Stomach (tissue), 9 donors: ENCODE data around the gene LIN52. TPM values are rescaled to one million over a fixed set of nuclear protein-coding genes. Genes with fewer than 3 reads are reported as not detected.

Experiments
- DNase-seq, 2 donors: peaks; one replicate each; pipeline versions ENCODE4 v3.0.0 to v3.0.0-alpha.2; 2013 to 2019
- H3K27ac ChIP-seq, 5 donors: fragments of 200-600 bp in 4 of 5; sonication (generic) in 4 of 5; one replicate each; pipeline ENCODE4 v1.5.1; 2013 to 2019; ENCODE audit warnings: mild to moderate bottlenecking in 1 of 5, moderate library complexity in 1 of 5
- H3K27me3 ChIP-seq, 3 donors: fragments of 200-600 bp; sonication (generic); one replicate each; pipeline ENCODE4 v1.5.1; 2017 to 2019; ENCODE audit warnings: mixed run types in 1 of 3
- H3K36me3 ChIP-seq, 4 donors: fragments of 200-600 bp; sonication (generic); 1 replicate in 3 of 4; 2 replicates in 1 of 4; pipeline ENCODE4 v1.5.1; 2016 to 2019
- H3K4me1 ChIP-seq, 4 donors: fragments of 200-600 bp; sonication (generic); one replicate each; pipeline ENCODE4 v1.5.1; 2016 to 2019
- H3K4me3 ChIP-seq, 4 donors: fragments of 200-600 bp; sonication (generic) in 3 of 4; one replicate each; pipeline ENCODE4 v1.5.1; 2016 to 2019; ENCODE audit warnings: mild to moderate bottlenecking in 1 of 4
- H3K9me3 ChIP-seq, 4 donors: fragments of 200-600 bp; sonication (generic); one replicate each; pipeline ENCODE4 v1.5.1; 2016 to 2019
- EP300 ChIP-seq: sonication (generic); formaldehyde crosslinking; IDR thresholded peaks from one replicate; pipeline ENCODE4 v1.6.1; 2017; ENCODE audit warnings: antibody characterized with exemption
- POLR2A ChIP-seq, 4 donors: fragments of 450-650 bp; IDR thresholded peaks; one replicate each; pipeline ENCODE4 v1.6.1; 2016; ENCODE audit warnings: antibody characterized with exemption in 4 of 4, control low read depth in 2 of 4, mild to moderate bottlenecking in 1 of 4, moderate library complexity in 1 of 4
- POLR2AphosphoS5 ChIP-seq, 3 donors: sonication (generic); formaldehyde crosslinking; IDR thresholded peaks; one replicate each; pipeline ENCODE4 v1.6.1; 2016; ENCODE audit warnings: antibody characterized with exemption in 3 of 3
- WGBS, 5 donors: extraction: QIAGEN DNeasy Blood & Tissue Kit in 3 of 5; methylation state at CpG; one replicate each; pipeline versions ENCODE4 v1.1.5 to v1.1.7; 2013 to 2018; 5-methylcytosine and 5-hydroxymethylcytosine counted together
- intact Hi-C: fragments of 100-400 bp; cut with DNase I; formaldehyde crosslinking; loops from one replicate; pipeline ENCODE4 v1.15.1; 2023; ENCODE audit warnings: low total_unique reads
- polyA plus RNA-seq, 3 donors: library from polyadenylated mRNA; stranded (reverse); fragments of 200-250 nt; gene quantifications; one replicate each; pipeline ENCODE4 v1.2.3, GENCODE V29; 2013
- total RNA-seq, 5 donors: library from RNA; depleted of rRNA; stranded (reverse); fragments of >200 nt; gene quantifications; one replicate each; pipeline versions ENCODE4 v1.1.0 to v1.2.3, GENCODE V29; 2014 to 2016
- TF ChIP-seq, protein P1 (sequence below), 7 experiments: fragments of 450-650 bp in 4 of 7; fragments of 200-600 bp in 3 of 7; sonication (generic) in 3 of 7; IDR thresholded peaks; one replicate each; pipeline ENCODE4 v1.5.1; 2016 to 2019; ENCODE audit warnings: antibody characterized with exemption in 7 of 7, control low read depth in 2 of 7, mild to moderate bottlenecking in 1 of 7
- donor health status: healthy with polysubstance abuse.
- donor health status: Bipolar disorder and iron deficiency.
- donor health status: healthy.

The LIN52 gene
- total and polyA plus RNA-seq, 8 donors = 0.87 to 16.7 (median 6.9) TPM

DNA sequence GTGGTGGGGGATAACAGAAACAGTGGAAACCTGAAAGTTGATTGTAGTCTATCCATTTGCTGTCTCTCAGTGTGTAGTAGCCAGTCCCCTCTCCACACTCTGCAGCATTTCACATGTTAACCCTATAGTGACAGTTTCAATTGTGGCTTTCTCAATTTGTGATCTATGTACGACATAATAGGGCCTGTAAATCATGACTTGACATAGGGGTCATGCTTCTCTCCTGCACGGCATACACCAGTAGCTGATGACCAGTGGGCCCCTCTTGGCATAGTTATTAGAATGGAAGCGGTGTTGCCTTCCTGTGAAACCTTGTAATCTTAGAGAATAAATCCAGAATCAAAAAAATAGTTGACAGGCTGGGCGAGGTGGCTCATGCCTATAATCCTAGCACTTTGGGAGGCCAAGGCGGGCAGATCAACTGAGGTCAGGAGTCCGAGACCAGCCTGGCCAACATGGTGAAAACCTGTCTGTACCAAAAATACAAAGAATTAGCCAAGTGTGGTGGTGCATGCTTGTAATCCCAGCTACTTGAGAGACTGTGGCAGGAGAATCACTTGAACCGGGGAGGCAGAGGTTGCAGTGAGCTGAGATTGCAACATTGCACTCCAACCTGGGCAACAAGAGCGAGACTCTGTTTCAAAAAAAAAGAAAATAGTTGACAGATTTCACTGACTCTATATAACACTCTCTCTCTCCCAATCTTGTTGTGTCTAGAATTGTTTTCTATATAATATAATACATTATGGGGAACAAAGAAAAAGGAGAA is 109.9 kb downstream of the LIN52 start:
- DNase-seq = no peak
- Histone ChIP-seq H3K9me3 (no peaks in the 10 kb centered on the region), H3K4me1 (no peaks in the 10 kb centered on the region), H3K27me3 (no peaks in the 10 kb centered on the region), H3K4me3 (no peak overlapping the region), H3K36me3 (peaks cover 9 to 19% (median 15%) of the 10 kb centered on the region in 4 donors), H3K27ac (no peak overlapping the region)
- TF ChIP-seq EP300 (no peak), POLR2AphosphoS5 (IDR thresholded peaks at IDR 0.05) (no peak), POLR2A (IDR thresholded peaks at IDR 0.05) (no peak)
- TF ChIP-seq, protein P1, sequence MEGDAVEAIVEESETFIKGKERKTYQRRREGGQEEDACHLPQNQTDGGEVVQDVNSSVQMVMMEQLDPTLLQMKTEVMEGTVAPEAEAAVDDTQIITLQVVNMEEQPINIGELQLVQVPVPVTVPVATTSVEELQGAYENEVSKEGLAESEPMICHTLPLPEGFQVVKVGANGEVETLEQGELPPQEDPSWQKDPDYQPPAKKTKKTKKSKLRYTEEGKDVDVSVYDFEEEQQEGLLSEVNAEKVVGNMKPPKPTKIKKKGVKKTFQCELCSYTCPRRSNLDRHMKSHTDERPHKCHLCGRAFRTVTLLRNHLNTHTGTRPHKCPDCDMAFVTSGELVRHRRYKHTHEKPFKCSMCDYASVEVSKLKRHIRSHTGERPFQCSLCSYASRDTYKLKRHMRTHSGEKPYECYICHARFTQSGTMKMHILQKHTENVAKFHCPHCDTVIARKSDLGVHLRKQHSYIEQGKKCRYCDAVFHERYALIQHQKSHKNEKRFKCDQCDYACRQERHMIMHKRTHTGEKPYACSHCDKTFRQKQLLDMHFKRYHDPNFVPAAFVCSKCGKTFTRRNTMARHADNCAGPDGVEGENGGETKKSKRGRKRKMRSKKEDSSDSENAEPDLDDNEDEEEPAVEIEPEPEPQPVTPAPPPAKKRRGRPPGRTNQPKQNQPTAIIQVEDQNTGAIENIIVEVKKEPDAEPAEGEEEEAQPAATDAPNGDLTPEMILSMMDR (IDR thresholded peaks at IDR 0.05) = no peak
- 95 to 97% (median 97%) methylated on average over 8 of the region's 8 CpGs for WGBS, 5 donors
- intact Hi-C loops = no loop called here

DNA sequence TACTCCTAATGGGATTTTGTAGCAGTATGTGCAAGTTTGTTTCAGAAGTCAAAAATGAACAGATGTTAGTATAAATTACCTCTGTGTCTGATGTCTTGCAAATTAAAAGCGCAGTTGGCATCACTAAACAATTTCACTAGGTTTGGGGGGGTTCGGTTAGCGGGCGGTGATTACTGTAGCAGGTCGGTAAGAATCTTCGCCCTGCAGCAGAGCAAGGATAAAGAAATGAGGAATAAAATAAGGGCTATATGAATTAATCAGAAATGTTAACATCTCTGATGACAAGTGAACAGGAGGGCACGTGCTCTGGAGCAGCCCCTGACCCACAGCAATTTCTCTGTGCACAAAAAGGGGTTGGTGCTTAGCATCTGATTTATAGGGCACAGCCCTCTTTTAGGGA is 110.9 kb downstream of the LIN52 start:
- WGBS, 5 donors = 94 to 97% (median 96%) methylated on average over 7 of the region's 7 CpGs
- Histone ChIP-seq H3K27ac (no peak overlapping the region), H3K36me3 (peaks cover 11 to 23% (median 21%) of the 10 kb centered on the region in 4 donors), H3K4me3 (no peak overlapping the region), H3K9me3 (no peaks in the 10 kb centered on the region), H3K4me1 (no peaks in the 10 kb centered on the region), H3K27me3 (no peaks in the 10 kb centered on the region)
- DNase-seq = no peak
- intact Hi-C loops = no loop called here
- TF ChIP-seq EP300 (no peak), POLR2A (IDR thresholded peaks at IDR 0.05) (no peak), POLR2AphosphoS5 (IDR thresholded peaks at IDR 0.05) (no peak)
- TF ChIP-seq, protein P1 (IDR thresholded peaks at IDR 0.05) = no peak

DNA sequence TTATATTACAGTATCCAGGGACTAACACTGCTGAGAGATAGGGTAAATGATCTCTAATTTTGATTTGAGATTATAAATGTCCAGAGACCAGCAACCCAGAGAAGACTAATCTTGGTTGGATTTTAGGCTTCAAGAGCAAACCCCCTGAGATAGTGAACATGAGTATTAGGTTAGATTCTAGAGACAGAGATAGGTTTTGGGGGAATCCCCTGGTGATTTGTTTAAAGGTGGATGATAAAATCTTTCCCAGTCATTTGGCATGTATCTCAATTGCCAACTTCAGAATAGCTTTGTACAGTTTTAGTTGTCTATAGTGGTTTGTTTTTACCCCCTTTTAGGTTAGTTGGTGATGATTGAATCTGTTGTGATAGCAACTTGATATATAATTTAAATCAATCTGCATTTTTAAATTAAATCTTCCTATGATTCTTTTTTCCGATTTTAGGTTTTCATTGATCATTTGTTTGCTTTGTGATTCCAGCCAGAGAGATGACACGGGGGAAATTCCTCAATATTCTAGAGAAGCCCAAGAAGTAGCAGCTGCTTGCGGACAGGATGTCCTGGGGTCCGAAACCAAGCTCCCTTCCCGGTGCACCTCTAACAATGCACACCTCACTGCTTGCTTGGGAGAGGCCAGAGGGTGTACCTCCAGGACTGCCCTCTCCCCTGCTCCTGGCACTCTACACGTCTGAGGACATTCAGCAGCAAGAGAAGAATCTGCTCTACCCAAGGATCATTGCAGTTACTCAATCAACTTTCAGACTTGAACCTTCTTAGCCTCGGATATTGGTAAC is 113.9 kb downstream of the LIN52 start:
- Histone ChIP-seq H3K27me3 (no peaks in the 10 kb centered on the region), H3K9me3 (no peaks in the 10 kb centered on the region), H3K27ac (no peak overlapping the region), H3K36me3 (peaks cover 14 to 47% (median 40%) of the 10 kb centered on the region in 4 donors), H3K4me3 (no peak overlapping the region), H3K4me1 (no peaks in the 10 kb centered on the region)
- DNase-seq = no peak
- intact Hi-C loops = no loop called here
- WGBS, 5 donors = 90 to 95% (median 93%) methylated on average over 7 of the region's 7 CpGs
- TF ChIP-seq, protein P1 (IDR thresholded peaks at IDR 0.05) = no peak
- no peak for TF ChIP-seq EP300
- no peak for TF ChIP-seq POLR2A (IDR thresholded peaks at IDR 0.05)
- no peak for TF ChIP-seq POLR2AphosphoS5 (IDR thresholded peaks at IDR 0.05)

DNA sequence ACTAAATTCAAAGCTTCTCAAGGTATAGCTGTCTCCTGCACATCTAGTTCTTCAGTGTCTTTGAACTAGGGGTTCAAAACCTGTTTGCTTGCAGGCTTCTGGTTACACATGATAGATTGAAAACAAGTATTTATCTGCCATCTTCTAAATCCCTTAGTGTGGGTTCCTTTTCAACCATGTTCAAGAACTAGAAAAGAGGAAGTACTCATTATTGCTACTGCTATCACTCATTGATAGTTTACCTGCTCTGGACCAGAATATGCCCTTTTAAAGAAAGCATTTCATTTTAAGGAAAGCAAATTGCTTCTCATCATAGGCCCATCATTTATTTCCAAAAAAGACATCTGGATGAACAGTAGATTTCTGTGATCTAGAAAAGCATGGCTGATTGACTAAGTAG is 117.4 kb downstream of the LIN52 start:
- Histone ChIP-seq H3K9me3 (no peaks in the 10 kb centered on the region), H3K4me1 (no peaks in the 10 kb centered on the region), H3K27me3 (no peaks in the 10 kb centered on the region), H3K27ac (no peak overlapping the region), H3K36me3 (peaks cover 14 to 54% (median 42%) of the 10 kb centered on the region in 4 donors), H3K4me3 (no peak overlapping the region)
- no peak for TF ChIP-seq POLR2AphosphoS5 (IDR thresholded peaks at IDR 0.05)
- no peak for TF ChIP-seq POLR2A (IDR thresholded peaks at IDR 0.05)
- TF ChIP-seq EP300 = no peak
- TF ChIP-seq, protein P1 (IDR thresholded peaks at IDR 0.05) = no peak
- intact Hi-C loops = no loop called here
- DNase-seq = no peak
